GM19239 (cell line): ENCODE results near the gene PAFAH1B1.
A peak's percentile ranks its signal among the peaks of the same experiment; 100 is the strongest.
"Not testable (repeated sequence)": the region's sequence is repeated elsewhere in the genome, so short reads cannot be mapped to it uniquely, and the experiment has no call there.

Source experiments
- DNase-seq: peaks from one replicate; pipeline ENCODE4 v3.0.0; 2011; ENCODE audit warnings: low spot score; ENCODE audit not compliant: insufficient read length
- FAIRE-seq: peaks from 2 replicates; lab custom pipeline; 2011; peaks lifted over from hg19 to GRCh38; lab: Jason Lieb, UNC

Gene PAFAH1B1

GRCh38 chr17:2593821-2594721, 617 bp downstream of the PAFAH1B1 start:
- FAIRE-seq (peak; percentile 82), DNase-seq (peak; percentile 67)

- DNase-seq (no peak), FAIRE-seq (no peak)
Observed at GRCh38 chr17:2594722-2595599, 1.5 kb downstream of the PAFAH1B1 start.

- FAIRE-seq (peak; percentile 68), DNase-seq (no peak)
Observed at GRCh38 chr17:2595716-2596115, 2.3 kb downstream of the PAFAH1B1 start.

- DNase-seq = no peak
Observed at GRCh38 chr17:2598166-2598565, 4.7 kb downstream of the PAFAH1B1 start.

GRCh38 chr17:2602597-2603017, 9.2 kb downstream of the PAFAH1B1 start:
- no peak for DNase-seq

More at GRCh38 chr17:2598166-2598565, 4.7 kb downstream of the PAFAH1B1 start:
- no peak for FAIRE-seq

GRCh38 chr17:2608350-2608913, 15.0 kb downstream of the PAFAH1B1 start:
- no peak for FAIRE-seq

More at GRCh38 chr17:2602597-2603017, 9.2 kb downstream of the PAFAH1B1 start:
- no peak for FAIRE-seq

DNA sequence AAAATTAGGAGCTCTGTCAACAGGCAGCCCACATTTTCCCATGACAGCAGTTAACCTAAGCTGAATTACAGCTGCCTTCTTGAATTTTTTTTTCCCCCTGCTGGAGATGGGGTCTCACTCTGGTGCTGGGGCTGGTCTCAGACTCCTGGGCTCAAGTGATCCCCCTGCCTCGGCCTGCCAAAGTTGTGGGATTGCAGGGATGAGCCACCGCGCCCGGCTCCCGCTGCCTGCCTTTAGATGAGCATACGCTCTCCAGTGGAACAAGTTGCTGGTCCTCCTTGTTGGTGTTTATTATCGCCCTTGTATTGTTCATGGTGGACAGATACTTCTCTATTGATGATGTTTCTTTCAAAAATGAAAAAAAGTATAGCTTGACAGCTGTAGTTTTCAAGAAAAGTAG, 15.6 kb downstream of the PAFAH1B1 start:
- no peak for DNase-seq
- no peak for FAIRE-seq

More at GRCh38 chr17:2608350-2608913, 15.0 kb downstream of the PAFAH1B1 start:
- DNase-seq = no peak

- DNase-seq (no peak), FAIRE-seq (no peak)
Observed at GRCh38 chr17:2610195-2611175, 17.0 kb downstream of the PAFAH1B1 start.

DNA sequence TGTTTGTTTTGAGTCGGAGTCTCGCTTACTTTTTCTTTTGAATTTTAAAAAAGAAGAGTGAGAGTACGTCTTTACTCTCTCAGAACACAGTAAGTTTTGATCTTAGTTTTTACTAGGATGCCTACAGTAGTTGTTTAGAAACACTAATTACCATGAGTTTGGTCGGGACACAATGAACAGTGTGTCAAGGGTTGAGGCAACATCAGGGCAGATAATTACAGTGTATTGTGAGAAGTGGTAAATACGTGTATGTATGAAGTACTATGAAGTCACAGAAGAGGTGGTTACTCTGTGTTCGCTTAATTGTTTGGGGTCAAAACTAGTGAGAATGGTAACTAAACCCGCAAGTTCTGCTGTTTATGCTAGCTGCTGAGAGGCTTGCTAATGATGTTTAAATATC, 18.2 kb downstream of the PAFAH1B1 start:
- no peak for FAIRE-seq
- no peak for DNase-seq

GRCh38 chr17:2612630-2613029, 19.2 kb downstream of the PAFAH1B1 start:
- DNase-seq (no peak), FAIRE-seq (no peak)

- no peak for DNase-seq
- no peak for FAIRE-seq
Observed at GRCh38 chr17:2613089-2613808, 19.8 kb downstream of the PAFAH1B1 start.

GRCh38 chr17:2615882-2616281, 22.4 kb downstream of the PAFAH1B1 start:
- FAIRE-seq = no peak
- DNase-seq = no peak

GRCh38 chr17:2621241-2621640, 27.8 kb downstream of the PAFAH1B1 start:
- FAIRE-seq (no peak), DNase-seq (no peak)

DNA sequence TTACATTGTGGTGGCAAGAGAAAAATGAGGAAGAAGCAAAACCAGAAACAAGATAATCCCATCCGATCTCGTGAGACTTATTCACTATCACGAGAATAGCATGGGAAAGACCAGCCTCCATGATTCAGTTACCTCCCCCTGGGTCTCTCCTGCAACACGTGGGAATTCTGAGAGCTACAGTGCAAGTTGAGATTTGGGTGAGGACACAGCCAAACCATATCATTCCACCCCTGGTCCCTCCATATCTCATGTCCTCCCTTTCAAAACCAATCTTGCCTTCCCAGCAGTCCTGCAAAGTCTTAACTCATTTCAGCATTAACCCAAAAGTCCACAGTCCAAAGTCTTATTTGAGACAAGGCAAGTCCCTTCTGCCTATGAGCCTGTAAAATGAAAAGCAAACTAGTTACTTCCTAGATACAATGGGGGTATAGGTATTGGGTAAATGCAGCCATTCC, 28.5 kb downstream of the PAFAH1B1 start:
- FAIRE-seq, DNase-seq: not testable (repeated sequence)

DNA sequence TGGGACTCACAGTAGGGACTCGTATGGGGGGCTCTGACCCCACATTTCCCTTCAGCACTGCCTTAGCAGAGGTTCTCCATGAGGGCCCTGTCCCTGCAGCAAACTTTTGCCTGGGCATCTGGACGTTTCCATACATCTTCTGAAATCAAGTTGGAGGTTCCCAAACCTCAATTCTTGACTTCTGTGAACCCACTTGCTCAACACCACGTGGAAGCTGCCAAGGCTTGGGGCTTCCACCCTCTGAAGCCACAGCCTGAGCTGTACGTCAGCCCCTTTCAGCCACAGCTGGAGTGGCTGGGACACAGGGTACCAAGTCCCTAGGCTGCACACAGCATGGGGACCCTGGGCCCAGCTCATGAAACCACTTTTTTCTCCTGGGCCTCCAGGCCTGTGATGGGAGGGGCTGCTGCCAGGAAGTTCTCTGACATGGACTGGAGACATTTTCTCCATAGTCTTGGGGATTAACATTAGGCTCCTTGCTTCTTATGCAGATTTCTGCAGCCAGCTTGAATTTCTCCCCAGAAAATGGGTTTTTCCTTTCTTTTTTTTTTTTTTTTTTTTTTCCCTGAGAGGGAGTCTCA, 29.4 kb downstream of the PAFAH1B1 start:
- DNase-seq, FAIRE-seq: not testable (repeated sequence)

DNA sequence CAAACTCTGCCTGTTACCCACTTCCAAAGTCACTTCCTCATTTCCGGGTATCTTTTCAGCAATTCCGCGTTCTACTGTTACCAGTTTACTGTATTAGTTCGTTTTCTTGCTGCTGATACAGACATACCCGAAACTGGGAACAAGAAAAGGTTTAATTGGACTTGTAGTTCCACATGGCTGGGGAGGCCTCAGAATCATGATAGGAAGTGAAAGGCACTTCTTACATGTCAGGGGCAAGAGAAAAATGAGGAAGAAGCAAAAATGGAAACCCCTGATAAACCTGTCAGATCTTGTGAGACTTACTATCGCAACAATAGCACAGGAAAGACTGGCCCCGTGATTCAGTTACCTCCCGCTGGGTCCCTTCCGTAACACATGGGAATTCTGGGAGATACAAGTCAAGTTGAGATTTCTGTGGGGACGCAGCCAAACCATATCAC, 30.9 kb downstream of the PAFAH1B1 start:
- DNase-seq (no peak), FAIRE-seq (peak; percentile 59)

DNA sequence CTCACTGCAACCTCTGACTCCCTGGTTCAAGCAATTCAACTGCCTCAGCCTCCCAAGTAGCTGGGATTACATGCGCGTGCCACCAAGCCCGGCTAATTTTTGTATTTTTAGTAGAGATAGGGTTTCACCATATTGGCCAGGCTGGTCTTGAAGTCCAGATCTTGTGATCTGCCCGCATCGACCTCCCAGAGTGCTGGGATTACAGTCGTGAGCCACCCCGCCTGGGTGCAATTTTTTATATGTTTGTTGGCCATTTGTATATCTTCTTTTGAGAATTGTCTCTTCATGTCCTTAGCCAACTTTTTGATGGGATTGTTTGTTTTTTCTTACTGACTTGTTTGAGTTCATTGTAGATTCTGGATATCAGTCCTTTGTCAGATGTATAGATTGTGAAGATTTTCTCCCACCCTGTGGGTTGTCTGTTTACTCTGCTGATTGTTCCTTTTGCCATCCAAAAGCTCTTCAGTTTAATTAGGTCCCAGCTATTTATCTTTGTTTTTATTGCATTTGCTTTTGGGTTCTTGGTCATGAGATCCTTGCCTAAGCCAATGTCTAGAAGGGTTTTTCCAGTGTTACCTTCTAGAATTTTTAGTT, 33.3 kb downstream of the PAFAH1B1 start:
- not testable (repeated sequence) for FAIRE-seq, DNase-seq

GRCh38 chr17:2628922-2629321, 35.5 kb downstream of the PAFAH1B1 start:
- DNase-seq = not testable (repeated sequence)
- FAIRE-seq = peak; percentile 4
